HG03457 (cell line): Measurements from ENCODE around the gene RNF31.
"Not testable (repeated sequence)": the region's sequence is repeated elsewhere in the genome, so short reads cannot be mapped to it uniquely, and the experiment has no call there.

Experiments
- ATAC-seq: cut with Tn5 transposase; IDR thresholded peaks from one replicate; pipeline ENCODE4 v1.9.1; 2021; ENCODE audit warnings: moderate number of reproducible peaks; ENCODE audit not compliant: unreplicated experiment

RNF31 gene

GRCh38 chr14:24146978-24147760 lies at the start of gene RNF31:
Gene RNF31, plus strand, starts transcription at chr14:24147498. Its CDS starts 201 bp downstream, at chr14:24147699.
- ATAC-seq = peak; percentile 68

GRCh38 chr14:24098229-24098926 lies 48.9 kb upstream of the RNF31 start:
- ATAC-seq = no peak

GRCh38 chr14:24098927-24099813 lies 48.1 kb upstream of the RNF31 start:
- no peak for ATAC-seq

- no peak for ATAC-seq
Observed at GRCh38 chr14:24100197-24100981, 46.9 kb upstream of the RNF31 start.

GRCh38 chr14:24100982-24101494 lies 46.3 kb upstream of the RNF31 start:
- ATAC-seq = no peak

- no peak for ATAC-seq
Observed at GRCh38 chr14:24102357-24103048, 44.8 kb upstream of the RNF31 start.

- no peak for ATAC-seq
Observed at GRCh38 chr14:24103451-24103850, 43.8 kb upstream of the RNF31 start.

GRCh38 chr14:24105609-24106239 lies 41.6 kb upstream of the RNF31 start:
- ATAC-seq = not testable (repeated sequence)

- ATAC-seq = no peak
Observed at GRCh38 chr14:24106672-24107271, 40.5 kb upstream of the RNF31 start.

GRCh38 chr14:24108336-24108874 lies 38.9 kb upstream of the RNF31 start:
- no peak for ATAC-seq

- no peak for ATAC-seq
Observed at GRCh38 chr14:24110060-24110459, 37.2 kb upstream of the RNF31 start.

- no peak for ATAC-seq
Observed at GRCh38 chr14:24110523-24110922, 36.8 kb upstream of the RNF31 start.

GRCh38 chr14:24113379-24113800 lies 33.9 kb upstream of the RNF31 start:
- no peak for ATAC-seq

- peak; percentile 22 for ATAC-seq
Observed at GRCh38 chr14:24113801-24114531, 33.3 kb upstream of the RNF31 start.

- ATAC-seq = peak; percentile 69
Observed at GRCh38 chr14:24114532-24115421, 32.5 kb upstream of the RNF31 start, which contains the start of the genes DCAF11 and NRL. Gene DCAF11, plus strand, starts transcription at chr14:24114777. Its CDS starts 818 bp downstream, at chr14:24115595. Gene NRL, minus strand, starts transcription at chr14:24114949. Its CDS starts 32,101 bp downstream, at chr14:24082848.

- no peak for ATAC-seq
Observed at GRCh38 chr14:24115422-24116127, 31.7 kb upstream of the RNF31 start.
